Kidney glomerular epithelial cell (primary cell): Measurements from ENCODE around the gene ADSS1.
"Not testable (repeated sequence)": the region's sequence is repeated elsewhere in the genome, so short reads cannot be mapped to it uniquely, and the experiment has no call there.

ENCODE experiments used
- DNase-seq: peaks from one replicate; lab custom pipeline; 2025; lab: John Stamatoyannopoulos, UW

ADSS1 gene

DNA sequence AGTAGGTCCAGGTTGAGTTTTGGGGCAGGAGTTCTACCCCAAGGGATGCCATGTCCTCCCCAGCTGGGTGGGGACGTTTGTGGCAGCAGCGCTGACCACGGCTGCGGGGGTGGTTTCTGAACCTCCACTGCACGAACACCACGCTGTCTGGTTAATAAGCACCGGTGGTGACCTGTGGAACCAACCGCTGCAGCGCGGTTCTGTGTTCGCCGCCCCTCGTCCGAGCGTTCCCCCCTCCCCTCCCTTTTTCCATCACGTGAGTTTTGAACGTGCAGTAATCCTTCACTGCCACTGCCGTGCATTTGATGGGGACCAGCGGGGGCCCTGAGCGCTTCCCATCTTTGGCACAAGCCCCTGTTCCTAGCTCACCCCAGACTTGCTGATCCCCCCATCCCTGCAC is 6.4 kb upstream of the ADSS1 start:
- no peak for DNase-seq

- no peak for DNase-seq
Measured at GRCh38 chr14:104718147-104718546, 5.9 kb upstream of the ADSS1 start.

GRCh38 chr14:104718871-104719270 is 5.2 kb upstream of the ADSS1 start:
- no peak for DNase-seq

DNA sequence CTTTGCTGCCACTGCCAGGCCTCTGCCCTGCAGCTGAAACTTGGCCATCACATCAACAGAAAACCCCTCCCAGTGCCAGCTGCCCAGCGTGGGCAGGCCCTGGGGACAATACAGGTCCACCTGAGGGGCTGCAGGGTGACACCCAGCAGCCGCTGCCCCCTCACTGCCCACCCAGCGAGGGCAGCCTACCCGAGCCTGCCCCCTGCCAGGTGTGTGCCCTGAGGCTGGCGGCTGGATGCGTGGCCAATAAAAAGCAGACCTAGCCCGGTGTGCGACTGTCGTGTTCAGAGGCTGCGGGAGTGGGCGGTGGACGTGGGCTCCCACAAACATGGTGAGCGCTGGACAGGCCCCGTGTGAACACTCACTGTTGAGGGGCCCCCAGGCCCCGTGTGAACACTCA is 4.7 kb upstream of the ADSS1 start:
- no peak for DNase-seq

GRCh38 chr14:104721505-104722431 is 2.3 kb upstream of the ADSS1 start:
- DNase-seq: no peak

DNA sequence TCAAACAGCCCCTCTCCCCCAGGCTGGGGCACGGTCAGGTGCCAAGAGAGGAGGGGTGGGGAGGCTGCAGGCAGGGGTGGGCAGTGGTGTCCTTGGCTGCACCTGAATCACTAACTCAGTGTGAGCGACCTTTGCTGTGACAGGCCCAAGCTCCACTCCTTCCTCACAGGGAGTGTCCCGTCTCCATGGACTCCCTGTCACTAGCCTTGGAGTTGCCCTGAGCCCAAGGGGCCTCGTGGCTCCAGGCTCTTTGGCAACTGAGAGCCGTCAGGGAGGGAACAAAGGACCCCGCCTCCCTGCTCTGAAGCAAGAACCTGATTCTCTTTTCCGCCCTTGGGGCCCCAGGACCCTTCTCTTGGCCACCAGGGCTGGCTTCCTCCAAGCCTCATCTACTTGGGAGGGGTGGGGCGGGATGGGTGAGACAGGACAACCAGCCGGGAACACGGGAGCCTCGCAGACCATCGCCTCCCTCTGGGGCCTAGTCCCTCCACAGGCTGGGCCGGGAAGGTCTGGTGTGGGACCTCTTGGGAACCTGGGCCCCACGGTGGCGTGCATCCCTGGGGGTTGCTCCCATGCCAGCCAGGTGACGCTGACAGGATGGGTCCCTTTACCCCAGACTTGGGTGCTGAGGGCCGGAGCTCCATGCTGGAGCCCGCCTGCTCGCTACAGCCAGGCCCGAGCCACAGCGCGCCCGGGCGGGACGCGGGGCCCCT is 935 bp upstream of the ADSS1 start:
- DNase-seq: no peak

- DNase-seq: peak; percentile 38
Measured at GRCh38 chr14:104724407-104724980, 465 bp downstream of the ADSS1 start.

DNA sequence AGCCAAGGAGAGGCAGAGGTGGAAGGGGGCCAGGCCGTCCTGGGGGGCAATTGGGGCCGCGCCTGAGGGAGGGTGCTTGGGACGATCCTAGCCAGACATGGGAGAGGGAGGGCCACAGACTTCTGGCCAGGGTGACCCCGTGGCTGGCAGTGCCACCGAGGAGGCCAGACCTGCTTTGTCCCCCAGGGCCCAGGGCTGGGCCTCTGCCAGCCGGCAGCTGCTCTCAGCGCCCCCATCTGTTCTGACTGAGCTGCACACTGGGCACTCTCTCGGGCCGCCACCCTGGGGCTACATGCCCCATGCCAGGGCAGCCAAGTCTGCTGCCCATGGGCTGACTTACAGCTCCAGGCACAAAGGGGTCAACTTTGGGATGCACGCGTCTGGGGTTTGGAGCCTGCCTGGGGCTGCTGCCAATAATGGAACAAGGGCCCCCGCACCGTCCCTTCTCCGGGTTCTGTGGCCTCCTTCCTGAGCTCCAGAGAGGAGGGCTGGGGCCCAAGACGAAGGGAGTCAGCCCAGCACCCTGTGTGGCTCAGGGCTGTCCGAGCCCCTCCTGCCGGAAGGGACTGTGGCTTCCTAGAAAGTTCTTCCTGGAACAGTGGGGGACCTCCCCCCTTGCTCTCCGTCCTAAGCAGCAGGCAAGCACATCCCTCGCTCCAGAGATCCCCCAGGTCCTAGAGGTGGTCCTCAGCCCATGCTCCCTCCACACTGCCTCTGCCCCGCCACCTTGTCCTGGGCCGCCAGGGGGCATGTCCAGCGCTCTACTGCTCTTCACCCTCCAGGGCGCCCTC is 1.1 kb downstream of the ADSS1 start:
- DNase-seq: peak; percentile 5

DNA sequence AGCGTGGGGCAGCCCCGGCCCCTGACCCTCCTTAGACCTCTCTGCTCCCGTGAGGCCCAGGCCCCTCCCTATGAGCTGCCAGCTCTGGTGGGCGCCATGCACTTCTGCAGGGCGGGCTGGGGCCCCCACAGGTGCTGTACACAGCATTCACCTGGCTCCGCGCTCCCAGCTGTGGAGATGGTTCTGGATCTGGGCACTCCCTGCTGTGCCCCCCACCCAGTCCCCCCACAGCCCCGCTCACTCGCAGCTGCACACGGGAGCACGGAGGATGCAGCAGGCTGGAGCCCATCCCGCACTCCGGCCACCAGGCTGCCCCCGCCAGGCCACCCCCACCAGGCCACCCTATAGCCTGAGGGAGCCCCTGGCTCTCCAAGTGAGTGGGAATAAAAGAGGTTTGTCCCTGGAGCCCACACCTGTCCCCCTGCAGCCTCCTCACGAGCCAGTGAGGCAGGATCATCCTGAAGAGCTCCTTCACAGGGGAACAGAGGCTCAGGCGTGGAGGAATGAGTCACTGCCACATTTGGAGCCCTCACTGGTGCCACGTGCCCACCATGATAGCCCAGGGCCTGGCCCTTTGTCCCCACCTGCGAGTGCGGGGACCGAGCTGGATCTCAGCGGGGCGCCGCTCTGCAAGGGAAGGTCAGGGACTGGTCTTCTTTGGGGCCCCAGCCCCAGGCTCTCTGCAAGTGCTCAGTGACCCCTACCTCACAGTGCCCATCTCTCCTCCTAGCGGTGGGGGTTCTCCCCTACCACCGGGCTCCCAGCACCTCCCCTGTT is 1.9 kb downstream of the ADSS1 start:
- DNase-seq: no peak

- DNase-seq: no peak
Measured at GRCh38 chr14:104726600-104727451, 2.8 kb downstream of the ADSS1 start.

DNA sequence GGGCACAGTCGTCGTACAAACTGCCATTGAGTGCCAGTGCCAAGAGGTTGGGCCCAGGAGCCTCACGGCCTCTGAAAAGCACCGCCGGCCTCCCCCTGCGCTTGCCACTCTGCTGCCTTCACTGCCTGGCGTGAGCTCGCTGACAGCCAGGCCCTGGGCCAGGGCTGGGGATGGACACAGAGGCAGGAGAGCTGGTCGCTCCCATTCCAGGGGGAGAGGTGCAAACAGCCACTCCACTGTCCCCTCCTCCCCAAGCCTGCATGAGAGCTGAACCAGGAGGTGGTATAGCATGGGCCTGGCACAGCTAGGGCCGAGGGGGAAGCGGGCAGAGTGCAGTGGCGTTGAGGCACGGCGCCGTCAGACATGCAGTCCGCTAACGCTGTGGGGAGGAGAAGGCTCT is 4.6 kb downstream of the ADSS1 start:
- no peak for DNase-seq

DNA sequence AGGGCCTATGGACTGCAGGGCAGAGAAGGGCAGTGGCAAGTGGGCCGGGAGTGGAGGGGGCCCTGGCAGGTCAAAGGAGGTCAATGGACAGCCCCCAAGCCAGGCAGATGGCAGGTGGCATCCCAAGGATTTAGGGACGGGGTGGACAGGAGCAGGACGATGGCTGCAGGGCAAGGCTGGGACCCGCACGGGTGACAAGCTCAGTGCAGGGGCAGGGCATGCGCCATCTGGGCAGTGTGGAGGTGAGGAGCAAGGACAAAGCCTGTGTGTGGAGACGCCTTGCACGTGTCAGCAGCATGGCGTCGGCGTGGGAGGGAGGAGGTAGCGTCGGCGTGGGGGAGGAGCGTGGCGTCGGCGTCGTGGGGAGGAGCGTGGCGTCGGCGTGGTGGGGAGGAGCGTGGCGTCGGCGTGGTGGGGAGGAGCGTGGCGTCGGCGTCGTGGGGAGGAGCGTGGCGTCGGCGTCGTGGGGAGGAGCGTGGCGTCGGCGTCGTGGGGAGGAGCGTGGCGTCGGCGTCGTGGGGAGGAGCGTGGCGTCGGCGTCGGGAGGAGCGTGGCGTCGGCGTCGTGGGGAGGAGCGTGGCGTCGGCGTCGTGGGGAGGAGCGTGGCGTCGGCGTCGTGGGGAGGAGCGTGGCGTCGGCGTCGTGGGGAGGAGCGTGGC is 5.3 kb downstream of the ADSS1 start:
- not testable (repeated sequence) for DNase-seq

DNA sequence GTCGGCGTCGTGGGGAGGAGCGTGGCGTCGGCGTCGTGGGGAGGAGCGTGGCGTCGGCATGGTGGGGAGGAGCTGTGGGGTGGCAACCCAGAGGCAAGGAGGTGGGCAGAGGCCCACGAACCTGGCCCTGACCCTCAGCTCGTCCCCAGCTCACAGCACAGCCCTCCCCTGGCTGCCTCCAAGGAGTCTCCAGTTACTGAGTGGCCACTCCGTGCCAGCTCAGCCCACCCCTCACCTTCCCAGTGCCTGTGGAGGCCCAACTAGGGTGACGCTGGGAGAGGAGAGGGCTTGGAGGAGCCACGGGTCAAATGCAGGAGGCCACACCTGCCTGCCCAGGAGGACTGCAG is 5.8 kb downstream of the ADSS1 start:
- no peak for DNase-seq

DNA sequence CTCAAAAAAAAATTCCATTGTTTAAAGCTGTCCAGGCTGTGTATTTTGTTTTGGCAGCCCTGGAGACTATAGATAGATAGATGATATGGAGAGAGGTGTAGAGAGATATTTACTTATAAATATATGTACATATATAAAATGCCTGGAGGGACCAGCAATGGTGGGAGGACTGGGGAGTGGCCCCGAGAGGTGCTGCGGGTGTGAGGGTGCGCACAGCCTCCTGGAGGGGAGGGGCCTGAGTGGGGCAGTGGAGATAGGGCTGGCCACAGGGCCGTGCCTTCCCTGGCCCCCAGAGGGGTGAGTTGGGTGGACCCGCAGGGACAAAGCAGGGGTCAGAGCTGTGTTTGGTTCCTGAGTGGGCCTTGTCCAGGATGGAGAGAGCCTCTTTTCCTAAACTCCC is 6.5 kb downstream of the ADSS1 start:
- DNase-seq: no peak

DNA sequence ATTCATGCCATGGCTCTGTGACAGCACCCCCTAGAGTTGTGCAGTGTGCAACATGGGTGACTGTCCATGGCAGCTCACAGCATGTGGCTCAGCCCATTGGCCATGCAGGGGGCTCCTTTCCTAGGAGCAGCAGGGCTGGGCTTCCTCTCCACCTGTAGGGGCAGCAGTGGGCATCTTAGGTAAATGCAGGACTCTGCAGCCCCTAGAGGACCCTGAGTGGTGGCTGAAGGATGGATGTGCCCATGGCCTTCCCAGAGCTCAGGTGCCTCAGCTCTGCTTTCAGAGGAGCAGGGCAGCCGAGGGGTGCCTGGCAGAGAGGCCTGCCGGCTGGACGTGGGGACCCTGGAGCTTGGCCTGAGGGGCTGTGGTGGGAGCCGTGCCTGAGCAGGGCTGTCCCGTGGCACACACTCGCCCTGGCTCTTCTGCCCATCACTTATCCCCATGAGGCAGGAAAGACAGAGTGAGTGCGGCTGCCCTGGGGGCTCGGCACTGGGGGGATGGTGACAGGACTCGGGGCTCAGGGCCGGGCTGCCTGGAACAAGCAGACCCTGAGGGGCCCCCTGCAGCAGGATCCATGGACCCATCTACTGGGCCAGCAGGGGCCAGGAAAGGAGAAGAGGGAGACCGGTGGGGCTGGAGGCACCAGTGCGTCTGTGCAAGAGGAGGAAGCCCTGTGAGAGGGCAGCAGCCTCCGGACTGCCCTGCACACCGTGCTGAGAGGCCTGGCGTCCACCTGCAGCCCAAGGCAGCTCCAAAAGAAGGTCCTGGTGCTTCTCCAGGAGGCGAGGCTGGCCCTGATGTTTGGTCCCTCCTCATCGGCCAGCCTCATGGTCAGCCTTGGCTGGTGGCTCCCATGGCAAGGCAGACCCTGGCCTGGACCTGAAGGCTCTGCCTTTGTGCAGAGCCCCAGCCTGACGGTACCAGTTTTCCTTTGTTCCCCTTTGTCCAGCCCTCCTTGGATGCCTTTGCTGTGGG is 7.6 kb downstream of the ADSS1 start:
- DNase-seq: no peak

DNA sequence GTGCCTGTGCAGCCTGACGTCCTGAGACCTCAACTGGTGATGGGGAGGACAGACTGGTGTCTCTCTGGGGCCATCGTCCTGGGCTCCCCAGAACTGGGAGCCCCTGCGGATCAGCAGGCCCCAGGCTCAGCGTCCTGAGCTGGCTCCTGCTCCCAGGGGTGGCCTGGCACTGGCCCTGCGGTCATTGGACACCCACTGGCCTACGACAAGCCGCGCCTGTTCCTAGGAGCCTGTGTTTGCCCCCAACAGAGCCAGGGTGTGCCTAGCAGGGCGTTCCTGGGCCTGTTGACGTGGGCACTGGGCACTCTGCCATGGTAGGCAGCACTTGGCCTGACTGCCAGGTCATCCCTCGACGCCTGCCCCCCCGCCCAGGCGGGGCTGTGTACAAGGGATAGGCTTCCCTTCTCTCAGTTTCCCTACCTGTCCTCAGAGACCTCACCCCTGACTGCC is 8.4 kb downstream of the ADSS1 start:
- no peak for DNase-seq

- no peak for DNase-seq
Measured at GRCh38 chr14:104732931-104733681, 9.1 kb downstream of the ADSS1 start.

DNA sequence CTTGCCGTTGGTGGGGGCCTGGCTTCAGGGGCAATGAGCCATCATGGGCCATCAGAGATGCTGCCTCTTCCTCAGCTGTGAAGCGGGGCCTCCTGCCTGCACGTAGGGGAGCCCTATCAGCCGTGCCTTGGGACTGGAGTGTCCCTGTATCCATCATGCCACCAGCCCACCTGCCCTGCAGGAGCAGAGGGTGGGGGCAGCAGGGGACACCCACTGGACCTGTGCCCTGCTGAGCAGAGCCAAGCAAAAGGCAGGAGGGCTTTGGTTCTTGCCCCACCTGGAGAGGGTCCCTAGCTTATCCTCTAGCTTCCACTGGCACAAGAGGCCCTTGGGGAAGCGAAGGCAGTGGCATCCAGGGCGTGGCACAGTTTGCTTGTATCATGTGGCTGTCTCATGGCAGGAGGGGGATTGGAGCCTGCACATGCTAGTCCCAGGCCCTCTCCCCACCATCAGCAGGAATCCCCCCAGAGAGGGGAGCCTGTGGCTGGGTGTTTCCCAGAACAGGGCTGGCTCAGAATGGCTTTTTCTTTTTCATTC is 10.1 kb downstream of the ADSS1 start:
- DNase-seq: no peak
